ENCODE measurements around the gene GNPTAB.
"Not testable (repeated sequence)": the region's sequence is repeated elsewhere in the genome, so short reads cannot be mapped to it uniquely, and the experiment has no call there.

The GNPTAB gene

DNA sequence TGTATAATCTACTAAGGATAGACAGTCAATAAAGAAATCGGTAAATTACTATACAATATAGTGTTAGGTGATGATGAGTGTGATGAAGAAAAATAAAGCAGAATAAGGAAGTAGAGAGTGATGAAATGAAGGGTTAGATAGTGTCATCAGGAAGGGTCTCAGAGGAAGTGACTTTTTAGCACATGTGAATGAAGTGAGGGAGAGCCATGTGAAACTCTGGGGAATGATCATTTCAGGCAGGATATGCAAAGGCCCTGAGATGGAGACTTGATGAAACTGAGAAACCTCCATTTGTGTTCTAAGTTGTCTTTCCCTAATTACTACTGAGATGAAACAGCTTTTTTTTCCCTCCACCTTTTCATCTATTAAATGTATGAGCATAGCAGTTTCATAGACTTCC, 19.4 kb upstream of the GNPTAB start:
- DNase-seq: no peak

- no peak for DNase-seq
These were observed 16.6 kb upstream of the GNPTAB start for GRCh38 chr12:101847325-101847724.

- DNase-seq: no peak
These were observed 14.5 kb upstream of the GNPTAB start for GRCh38 chr12:101845137-101845711.

- no peak for DNase-seq
These were observed 10.3 kb upstream of the GNPTAB start for GRCh38 chr12:101841069-101841468.

DNA sequence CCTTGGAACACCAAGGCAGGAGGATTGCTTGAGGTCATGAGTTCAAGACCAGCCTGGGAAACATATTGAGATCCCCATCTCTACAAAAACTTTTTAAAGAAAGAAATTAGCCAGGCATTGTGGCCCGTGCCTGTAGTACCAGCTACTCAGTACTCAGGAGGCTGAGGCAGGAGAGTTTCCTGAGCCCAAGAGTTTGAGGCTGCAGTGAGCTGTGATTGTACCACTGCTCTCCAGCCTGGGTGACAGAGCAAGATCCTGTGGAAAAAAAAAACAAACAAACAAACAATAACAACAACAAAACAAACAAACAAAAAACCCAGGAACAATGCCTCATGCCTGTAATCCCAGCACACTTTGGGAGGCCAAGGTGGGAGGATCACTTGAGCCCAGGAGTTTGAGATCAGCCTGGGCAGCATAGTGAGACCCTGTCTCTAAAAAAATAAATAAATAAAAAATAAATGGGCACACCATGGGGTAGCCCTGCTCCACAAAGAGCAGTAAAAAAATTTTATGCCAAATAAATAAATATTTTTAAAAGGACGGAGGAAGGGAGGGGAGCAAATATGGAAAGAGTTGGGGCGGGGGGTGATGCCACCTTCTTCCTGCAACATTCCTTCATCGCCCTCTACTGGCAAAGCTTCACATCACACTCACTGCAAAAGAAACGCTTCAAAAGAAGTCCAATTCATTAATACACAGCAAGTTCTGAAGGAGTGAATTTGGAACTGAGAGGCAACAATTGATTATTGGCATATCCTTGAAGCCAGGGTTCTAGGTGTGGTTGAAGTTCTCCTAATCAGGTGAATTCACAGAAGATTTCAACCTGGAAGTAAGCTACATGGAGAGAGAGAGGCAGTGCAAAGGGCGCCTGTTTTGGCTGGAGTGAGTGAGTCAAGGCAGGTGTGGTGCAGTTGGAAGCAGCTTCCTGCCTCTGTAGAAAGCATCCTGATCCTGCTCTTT, 8.8 kb upstream of the GNPTAB start:
- DNase-seq: peak; percentile 66

GRCh38 chr12:101838628-101839323, 8.0 kb upstream of the GNPTAB start:
- no peak for DNase-seq

DNA sequence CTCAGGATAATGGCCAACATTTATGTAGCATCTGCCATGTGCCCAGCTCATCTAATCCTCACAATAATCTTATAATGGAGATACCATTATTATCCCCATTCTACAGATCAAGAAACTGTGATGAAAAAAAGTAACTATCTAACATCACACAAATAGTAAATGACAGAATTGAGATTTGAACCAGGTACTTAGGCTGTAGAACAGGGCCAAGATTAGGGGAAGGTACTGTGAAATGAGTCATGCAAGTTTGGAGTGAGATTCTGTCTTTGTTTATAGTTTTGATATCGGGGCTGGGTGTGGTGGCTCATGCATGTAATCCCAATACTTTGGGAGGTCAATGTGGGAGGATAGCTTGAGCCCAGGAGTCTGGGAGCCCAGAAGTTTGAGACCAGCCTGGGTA, 1.3 kb upstream of the GNPTAB start:
- no peak for DNase-seq

DNA sequence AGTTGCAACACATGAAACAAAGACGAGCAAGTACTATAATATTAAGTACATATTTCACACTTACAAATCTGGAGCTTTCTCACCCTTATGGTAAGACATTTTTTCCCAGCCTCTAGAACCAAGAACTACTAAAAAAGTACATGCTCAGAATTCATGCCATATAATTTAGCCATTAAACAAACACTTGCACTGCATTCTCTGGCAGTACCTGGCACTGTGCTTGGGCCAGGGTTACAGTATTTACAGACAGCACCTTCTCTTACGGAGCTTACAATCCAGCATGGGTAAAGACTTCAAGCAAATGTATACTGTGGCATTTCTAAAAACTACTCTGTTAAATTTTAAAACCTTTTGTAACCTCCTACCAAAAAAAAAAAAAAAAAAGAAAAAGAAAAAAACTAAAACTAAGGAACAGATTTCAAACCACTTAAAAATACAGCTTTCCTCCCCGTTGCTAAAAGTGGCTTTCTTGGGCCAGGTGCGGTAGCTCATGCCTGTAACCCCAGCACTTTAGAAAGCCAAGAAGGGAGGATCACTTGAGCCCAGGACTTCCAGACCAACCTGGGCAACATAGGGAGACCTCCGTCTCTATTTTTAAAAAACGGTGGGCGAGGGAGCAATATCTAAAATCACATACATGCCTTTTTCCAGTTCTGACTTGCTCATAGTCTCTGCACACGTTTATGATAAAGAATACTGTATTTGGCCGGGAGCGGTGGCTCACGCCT, 956 bp downstream of the GNPTAB start:
- DNase-seq: no peak

GRCh38 chr12:101828463-101829196, 2.1 kb downstream of the GNPTAB start:
- DNase-seq: no peak

DNA sequence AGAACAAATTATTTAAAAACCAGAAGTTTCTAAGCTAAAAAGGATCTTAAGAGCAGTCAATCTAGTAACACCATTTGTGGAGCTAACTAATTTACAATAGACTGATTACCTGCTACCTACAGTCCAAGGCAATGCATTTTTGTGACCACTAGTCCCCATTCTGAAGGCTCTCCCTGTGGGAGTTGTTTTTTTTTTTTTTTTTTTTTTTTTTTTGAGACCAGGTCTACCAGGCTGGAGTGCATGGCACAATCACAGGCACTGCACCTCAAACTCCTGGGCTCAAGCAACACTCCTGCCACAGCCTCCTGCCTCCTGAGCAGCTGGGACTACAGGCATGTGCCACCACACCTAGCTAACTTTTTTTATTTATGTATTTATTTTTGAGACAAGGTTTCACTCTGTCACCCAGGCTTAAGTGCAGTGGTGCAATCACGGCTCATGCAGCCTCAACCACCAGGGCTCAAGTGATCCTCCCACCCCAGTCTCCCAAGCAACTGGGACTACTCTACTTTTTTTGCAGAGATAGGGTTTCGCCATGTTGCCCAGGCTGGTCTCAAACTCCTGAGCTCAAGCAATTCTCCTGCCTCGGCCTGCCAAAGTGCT, 3.9 kb downstream of the GNPTAB start:
- no peak for DNase-seq

DNA sequence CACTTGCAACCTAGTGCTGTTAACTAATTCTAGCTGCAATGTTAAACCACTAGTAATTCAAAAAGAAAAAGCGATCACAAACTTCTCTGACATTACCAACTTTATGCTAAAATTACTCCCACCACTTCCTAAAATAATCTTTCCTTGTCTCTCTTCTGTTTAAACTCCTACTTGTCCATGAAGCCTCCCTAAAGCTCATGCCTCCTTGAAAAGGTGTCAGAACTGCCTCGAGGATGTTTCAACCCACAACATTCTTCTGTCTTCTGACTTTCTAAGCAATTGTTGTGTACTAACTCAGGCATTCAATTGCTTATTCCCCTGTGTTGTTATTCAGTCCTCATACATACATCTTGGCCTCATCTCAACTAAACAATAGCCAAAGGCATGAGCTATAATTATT, 5.9 kb downstream of the GNPTAB start:
- DNase-seq: no peak

GRCh38 chr12:101823891-101824290, 6.9 kb downstream of the GNPTAB start:
- peak; percentile 33 for DNase-seq

DNA sequence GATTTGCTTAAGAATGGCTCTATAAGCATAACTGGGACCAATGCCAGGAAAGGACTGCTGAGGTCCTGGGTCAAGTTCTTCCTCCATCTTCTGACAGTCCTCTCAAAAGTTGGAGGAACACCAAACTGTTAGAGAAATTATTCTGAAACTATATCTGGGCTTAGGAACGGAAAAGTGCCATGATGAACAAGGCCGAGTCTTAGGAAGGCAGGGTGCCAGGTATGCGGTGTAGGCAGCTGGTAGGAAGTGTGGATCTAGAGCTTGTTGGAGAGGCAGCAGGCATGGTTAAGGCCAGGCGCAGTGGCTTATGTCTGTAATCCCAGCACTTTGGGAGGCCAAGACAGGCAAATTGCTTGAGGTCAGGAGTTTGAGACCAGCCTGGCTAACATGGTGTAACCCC, 7.7 kb downstream of the GNPTAB start:
- DNase-seq: no peak

GRCh38 chr12:101819467-101819866, 11.3 kb downstream of the GNPTAB start:
- DNase-seq: no peak

DNA sequence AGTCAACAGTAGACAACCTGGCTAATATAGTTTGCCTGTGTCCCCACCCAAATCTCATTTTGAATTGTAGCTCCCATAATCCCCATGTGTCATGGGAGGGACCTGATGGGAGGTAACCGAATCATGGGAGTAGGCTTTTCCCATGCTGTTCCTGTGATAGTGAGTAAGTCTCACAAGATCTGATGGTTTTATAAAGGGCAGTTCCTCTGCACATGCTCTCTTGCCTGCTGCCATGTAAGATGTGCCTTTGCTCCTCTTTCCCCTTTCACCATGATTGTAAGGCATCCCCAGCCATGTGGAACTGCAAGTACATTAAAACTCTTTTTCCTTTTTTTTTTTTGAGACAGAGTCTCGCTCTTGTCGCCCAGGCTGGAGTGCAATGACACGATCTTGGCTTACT, 12.1 kb downstream of the GNPTAB start:
- DNase-seq: not testable (repeated sequence)

- DNase-seq: no peak
These were observed 17.6 kb downstream of the GNPTAB start for GRCh38 chr12:101813117-101813516.

- DNase-seq: not testable (repeated sequence)
These were observed 18.0 kb downstream of the GNPTAB start for GRCh38 chr12:101812716-101813115.

- DNase-seq: not testable (repeated sequence)
These were observed 19.4 kb downstream of the GNPTAB start for GRCh38 chr12:101811342-101811741.

DNA sequence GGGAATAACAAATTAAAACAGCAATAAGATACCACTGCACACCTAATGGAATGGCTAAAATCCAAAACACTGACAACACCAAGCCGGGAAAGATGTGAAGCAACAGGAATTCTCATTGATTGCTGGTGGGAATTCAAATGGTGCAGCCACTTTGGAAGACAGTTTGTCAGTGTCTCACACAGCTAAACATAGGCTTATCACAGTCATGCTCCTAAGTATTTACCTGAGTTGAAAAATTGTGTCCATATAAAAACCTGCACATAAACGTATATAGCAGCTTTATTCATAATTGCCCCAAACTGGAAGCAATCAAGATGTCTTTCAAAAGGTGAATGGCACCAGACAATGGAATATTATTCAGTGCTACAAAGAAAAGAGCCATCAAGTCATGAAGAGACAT, 21.6 kb downstream of the GNPTAB start:
- DNase-seq: no peak

- no peak for DNase-seq
These were observed 24.5 kb downstream of the GNPTAB start for GRCh38 chr12:101806265-101806664.

DNA sequence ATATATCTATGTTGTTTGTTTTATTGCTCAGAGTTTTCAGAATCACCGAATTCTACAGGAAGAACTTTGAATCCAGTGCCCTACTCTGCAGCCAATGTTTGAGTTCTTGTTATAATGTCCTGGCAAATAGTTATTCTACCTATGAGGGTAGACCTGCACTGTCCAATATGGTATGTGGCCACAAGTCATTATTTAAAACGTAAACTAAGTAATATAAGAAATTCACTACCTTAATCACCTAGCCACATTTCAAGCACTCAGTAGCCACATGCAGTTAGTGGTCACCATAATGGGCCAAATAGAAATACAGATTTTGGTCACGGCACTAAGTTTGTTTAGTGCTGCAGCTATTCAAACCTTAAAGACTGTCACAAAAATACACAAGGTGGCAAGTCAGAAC, 26.4 kb downstream of the GNPTAB start:
- no peak for DNase-seq

DNA sequence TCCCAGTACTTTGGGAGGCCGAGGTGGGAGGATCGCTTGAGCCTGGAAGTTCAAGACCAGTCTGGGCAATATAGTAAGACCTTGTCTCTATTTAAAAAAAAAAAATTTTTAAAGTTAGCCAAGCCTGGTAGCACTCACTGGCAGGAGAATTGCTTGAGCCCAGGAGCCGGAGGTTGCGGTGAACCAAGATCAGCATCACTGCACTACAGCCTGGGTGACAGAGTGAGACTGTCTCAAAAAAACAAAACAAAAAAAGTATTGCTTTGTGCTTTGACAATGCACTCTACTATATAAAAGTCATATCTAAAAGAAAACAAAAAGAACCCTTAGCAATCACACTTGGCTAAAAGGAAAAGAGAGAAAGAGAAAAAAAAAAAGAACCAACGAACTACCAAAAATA, 26.8 kb downstream of the GNPTAB start:
- no peak for DNase-seq

Measured in activated T-cell treated with anti-CD3 and anti-CD28 coated beads for 4 hours (primary cell).